ENCODE measurements around the gene EHMT1. TPM values are rescaled to one million over a fixed set of nuclear protein-coding genes. Genes with fewer than 3 reads are reported as not detected.

The EHMT1 gene
- total RNA-seq, 4 donors from 2014 or later: 57.6 to 103 (median 76.8) TPM

Small RNA genes lying within 50 kb of the gene (small RNA-seq; reads per million reads assigned to genes)
- gene MIR602 (not detected), gene RF00017 (not detected)

Other genes starting within 250 kb of the EHMT1 start
- 10 to 100 TPM in 3 of 4 donors, 1 to 10 TPM in 1; 8.3 to 18.3 (median 10.5) TPM for gene EXD3, start 195.8 kb upstream of the EHMT1 start, total RNA-seq
- 1 to 10 TPM in 3 of 4 donors, under 1 TPM in 1; 0.84 to 3.8 (median 2.1) TPM for gene NOXA1, start 195.6 kb upstream of the EHMT1 start, total RNA-seq
- not detected for gene ENTPD8, start 177.6 kb upstream of the EHMT1 start, total RNA-seq
- 10 to 100 TPM; 29.6 to 59.9 (median 31.5) TPM for gene NSMF, start 159.7 kb upstream of the EHMT1 start, total RNA-seq
- 10 to 100 TPM in 3 of 4 donors, 1 to 10 TPM in 1; 7.1 to 23.1 (median 13.9) TPM for gene PNPLA7, start 68.6 kb upstream of the EHMT1 start, total RNA-seq
- gene MRPL41, start 67.1 kb upstream of the EHMT1 start, total RNA-seq: 10 to 100 TPM; 41.2 to 82.9 (median 66.6) TPM
- gene DPH7, start 40.1 kb upstream of the EHMT1 start, total RNA-seq: 10 to 100 TPM; 14.4 to 40.5 (median 29.1) TPM
- 10 to 100 TPM in 3 of 4 donors, 1 to 10 TPM in 1; 9.5 to 22.1 (median 11.7) TPM for gene ZMYND19, start 28.5 kb upstream of the EHMT1 start, total RNA-seq
- 10 to 100 TPM; 23.4 to 39.2 (median 33.3) TPM for gene ARRDC1, start 13.3 kb upstream of the EHMT1 start, total RNA-seq